ENCODE measurements around the gene FOXL3. TPM values are rescaled to one million over a fixed set of nuclear protein-coding genes. Genes with fewer than 3 reads are reported as not detected.

The FOXL3 gene
- total RNA-seq, 3 donors from 2014 or later (not counting 1 experiment from before 2014, with no cell fraction given): not detected

- WGBS (ENCODE audit: insufficient coverage): 80% methylated on average over 10 of the region's 10 CpGs
- TF ChIP-seq CTCF (IDR thresholded peaks at IDR 0.05): no peak
- no peak for DNase-seq
Measured at GRCh38 chr7:276230-276835, 13.6 kb upstream of the FOXL3 start.

GRCh38 chr7:277228-277627, 12.7 kb upstream of the FOXL3 start:
- Histone ChIP-seq H3K36me3 (ENCODE audit: control insufficient read depth, insufficient read depth, low read length) (no peaks in the 10 kb centered on the region), H3K9me3 (ENCODE audit: control insufficient read depth, insufficient read depth, low read length) (no peaks in the 10 kb centered on the region), H3K4me1 (ENCODE audit: control insufficient read depth, insufficient read depth, low read length) (no peaks in the 10 kb centered on the region), H3K4me3 (ENCODE audit: low read length) (no peak overlapping the region), H3K27me3 (ENCODE audit: control insufficient read depth, insufficient read depth, low read length) (no peaks in the 10 kb centered on the region), H3K27ac (ENCODE audit: low read length) (no peak overlapping the region)
- no peak overlapping the region for H3K27ac Mint-ChIP-seq
- ATAC-seq (no peak), DNase-seq (no peak)
- H3K36me3 Mint-ChIP-seq: peaks cover 18% of the 10 kb centered on the region
- 89% methylated on average over 4 of the region's 4 CpGs for whole genome bisulfite sequencing (ENCODE audit: insufficient coverage)
- H3K9me3 Mint-ChIP-seq: peaks cover 3 to 4% of the 10 kb centered on the region in 2 donors
- no peak for TF ChIP-seq CTCF (IDR thresholded peaks at IDR 0.05)
- H3K4me1 Mint-ChIP-seq: no peaks in the 10 kb centered on the region
- intact Hi-C loops (cut with micrococcal nuclease): no loop called here
- no peak overlapping the region for H3K4me3 Mint-ChIP-seq
- peaks cover 19 to 23% of the 10 kb centered on the region in 2 donors for H3K27me3 Mint-ChIP-seq (ENCODE audit: low read depth in 2 of 2)

More at GRCh38 chr7:276230-276835, 13.6 kb upstream of the FOXL3 start:
- no peaks in the 10 kb centered on the region for H3K36me3 ChIP-seq (ENCODE audit: control insufficient read depth, insufficient read depth, low read length)
- no peaks in the 10 kb centered on the region for H3K9me3 ChIP-seq (ENCODE audit: control insufficient read depth, insufficient read depth, low read length)
- Mint-ChIP-seq H3K4me3 (no peak overlapping the region), H3K27ac (no peak overlapping the region), H3K4me1 (no peaks in the 10 kb centered on the region), H3K9me3 (peaks cover 3 to 4% of the 10 kb centered on the region in 2 donors), H3K27me3 (ENCODE audit: low read depth in 2 of 2) (peaks cover 19 to 23% of the 10 kb centered on the region in 2 donors), H3K36me3 (peaks cover 18% of the 10 kb centered on the region)
- H3K4me1 ChIP-seq (ENCODE audit: control insufficient read depth, insufficient read depth, low read length): no peaks in the 10 kb centered on the region
- intact Hi-C loops (cut with micrococcal nuclease): no loop called here
- ATAC-seq: no peak
- H3K27me3 ChIP-seq (ENCODE audit: control insufficient read depth, insufficient read depth, low read length): no peaks in the 10 kb centered on the region
- no peak overlapping the region for H3K27ac ChIP-seq (ENCODE audit: low read length)
- H3K4me3 ChIP-seq (ENCODE audit: low read length): no peak overlapping the region

- Mint-ChIP-seq H3K27ac (no peak overlapping the region), H3K4me1 (no peaks in the 10 kb centered on the region), H3K36me3 (peaks cover 17% of the 10 kb centered on the region), H3K9me3 (peaks cover 3% of the 10 kb centered on the region in 2 donors), H3K4me3 (no peak overlapping the region), H3K27me3 (ENCODE audit: low read depth in 2 of 2) (peaks cover 19 to 23% of the 10 kb centered on the region in 2 donors)
- no peaks in the 10 kb centered on the region for H3K9me3 ChIP-seq (ENCODE audit: control insufficient read depth, insufficient read depth, low read length)
- H3K4me1 ChIP-seq (ENCODE audit: control insufficient read depth, insufficient read depth, low read length): no peaks in the 10 kb centered on the region
- H3K27me3 ChIP-seq (ENCODE audit: control insufficient read depth, insufficient read depth, low read length): no peaks in the 10 kb centered on the region
- 79% methylated on average over 4 of the region's 5 CpGs for WGBS (ENCODE audit: insufficient coverage)
- no peak overlapping the region for H3K27ac ChIP-seq (ENCODE audit: low read length)
- intact Hi-C loops (cut with micrococcal nuclease): no loop called here
- DNase-seq (no peak), ATAC-seq (no peak)
- no peak for TF ChIP-seq CTCF (IDR thresholded peaks at IDR 0.05)
- H3K4me3 ChIP-seq (ENCODE audit: low read length): no peak overlapping the region
- no peaks in the 10 kb centered on the region for H3K36me3 ChIP-seq (ENCODE audit: control insufficient read depth, insufficient read depth, low read length)
Measured at GRCh38 chr7:278081-278480, 11.9 kb upstream of the FOXL3 start.

- no peaks in the 10 kb centered on the region for H3K9me3 Mint-ChIP-seq
- no peaks in the 10 kb centered on the region for H3K9me3 ChIP-seq (ENCODE audit: control insufficient read depth, insufficient read depth, low read length)
- H3K27me3 Mint-ChIP-seq (ENCODE audit: low read depth in 2 of 2): peaks cover 14 to 18% of the 10 kb centered on the region in 2 donors
- H3K4me3 Mint-ChIP-seq: no peak overlapping the region
- no peak for ATAC-seq
- H3K27ac Mint-ChIP-seq: no peak overlapping the region
- WGBS (ENCODE audit: insufficient coverage): 90% methylated on average over 10 of the region's 10 CpGs
- no peaks in the 10 kb centered on the region for H3K4me1 Mint-ChIP-seq
- intact Hi-C loops (cut with micrococcal nuclease): no loop called here
- H3K36me3 ChIP-seq (ENCODE audit: control insufficient read depth, insufficient read depth, low read length): no peaks in the 10 kb centered on the region
- H3K27me3 ChIP-seq (ENCODE audit: control insufficient read depth, insufficient read depth, low read length): no peaks in the 10 kb centered on the region
- no peak for DNase-seq
- TF ChIP-seq CTCF (IDR thresholded peaks at IDR 0.05): no peak
- no peak overlapping the region for H3K27ac ChIP-seq (ENCODE audit: low read length)
- H3K4me3 ChIP-seq (ENCODE audit: low read length): no peak overlapping the region
- H3K36me3 Mint-ChIP-seq: peaks cover 4% of the 10 kb centered on the region
- H3K4me1 ChIP-seq (ENCODE audit: control insufficient read depth, insufficient read depth, low read length): no peaks in the 10 kb centered on the region
Measured at GRCh38 chr7:279821-280220, 10.1 kb upstream of the FOXL3 start.
